Mucosa of stomach (tissue), 1 donor: Measurements from ENCODE around the gene IFIT1B.
"Not testable (repeated sequence)": the region's sequence is repeated elsewhere in the genome, so short reads cannot be mapped to it uniquely, and the experiment has no call there.

Source experiments
- H3K27me3 ChIP-seq: one replicate; pipeline ENCODE4 v1.7.0; 2013; ENCODE audit warnings: mild to moderate bottlenecking, low read length; ENCODE audit not compliant: control insufficient read depth, insufficient read depth
- H3K36me3 ChIP-seq: one replicate; pipeline ENCODE4 v1.7.0; 2013; ENCODE audit warnings: low read length; ENCODE audit not compliant: control insufficient read depth, insufficient read depth
- H3K4me1 ChIP-seq: one replicate; pipeline ENCODE4 v1.7.0; 2013; ENCODE audit warnings: mild to moderate bottlenecking, low read length; ENCODE audit not compliant: control insufficient read depth, insufficient read depth
- H3K4me3 ChIP-seq: one replicate; pipeline ENCODE4 v1.7.0; 2013; ENCODE audit warnings: low read length
- H3K9ac ChIP-seq: one replicate; pipeline ENCODE4 v1.7.0; 2013; ENCODE audit warnings: mild to moderate bottlenecking, low read length, moderate library complexity
- H3K9me3 ChIP-seq: one replicate; pipeline ENCODE4 v1.7.0; 2013; ENCODE audit warnings: mild to moderate bottlenecking, low read length, moderate library complexity; ENCODE audit not compliant: control insufficient read depth
- donor health status: Pancreatic carcinoma.

IFIT1B gene

DNA sequence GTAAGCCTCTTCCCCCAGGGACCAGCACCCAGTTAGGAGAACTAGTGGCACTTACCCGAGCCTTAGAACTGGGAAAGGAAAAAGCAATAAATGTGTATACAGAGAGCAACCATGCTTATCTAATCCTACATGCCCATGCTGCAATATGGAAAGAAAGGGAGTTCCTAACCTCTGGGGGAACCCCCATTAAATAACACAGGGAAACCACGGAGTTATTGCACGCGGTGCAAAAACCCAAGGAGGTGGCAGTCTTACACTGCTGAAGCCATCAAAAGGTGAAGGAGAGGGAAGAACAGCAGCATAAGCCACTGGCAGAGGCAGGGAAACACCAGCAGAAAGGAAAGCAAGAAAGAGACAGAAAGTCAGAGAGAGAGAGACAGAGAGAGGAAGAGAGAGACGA, 32.7 kb downstream of the IFIT1B start:
- H3K4me3 ChIP-seq, H3K9ac ChIP-seq, H3K36me3 ChIP-seq, H3K9me3 ChIP-seq, H3K27me3 ChIP-seq, H3K4me1 ChIP-seq: not testable (repeated sequence)

DNA sequence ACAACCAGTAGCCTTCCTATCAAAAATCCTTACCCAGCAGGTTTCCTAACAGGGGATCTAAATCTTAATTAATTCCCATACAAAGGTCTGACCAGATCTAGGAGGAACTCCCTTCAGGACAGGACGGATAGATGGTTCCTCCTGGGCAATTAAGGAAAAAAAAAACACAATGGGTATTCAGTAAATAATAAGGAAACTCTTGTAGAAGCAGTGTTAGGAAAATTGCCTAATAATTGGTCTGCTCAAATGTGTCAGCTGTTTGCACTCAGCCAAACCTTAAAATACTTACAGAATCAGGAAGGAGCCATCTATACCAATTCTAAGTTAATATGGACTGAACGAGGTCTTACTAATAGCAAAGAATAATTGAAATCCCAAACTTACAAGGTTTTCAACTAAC, 33.3 kb downstream of the IFIT1B start:
- not testable (repeated sequence) for H3K27me3 ChIP-seq, H3K4me3 ChIP-seq, H3K9ac ChIP-seq, H3K4me1 ChIP-seq, H3K36me3 ChIP-seq, H3K9me3 ChIP-seq

GRCh38 chr10:89412276-89412675, 34.4 kb downstream of the IFIT1B start:
- not testable (repeated sequence) for H3K4me1 ChIP-seq, H3K4me3 ChIP-seq, H3K9ac ChIP-seq, H3K27me3 ChIP-seq, H3K9me3 ChIP-seq, H3K36me3 ChIP-seq

- H3K9me3 ChIP-seq = no peaks in the 10 kb centered on the region
- peak overlapping the region; percentile 76 for H3K4me3 ChIP-seq
- peaks cover 4% of the 10 kb centered on the region for H3K4me1 ChIP-seq
- H3K27me3 ChIP-seq = no peaks in the 10 kb centered on the region
- H3K9ac ChIP-seq = peak overlapping the region; percentile 83
- no peaks in the 10 kb centered on the region for H3K36me3 ChIP-seq
Observed at GRCh38 chr10:89413398-89413912, 35.6 kb downstream of the IFIT1B start.

- peaks cover 4% of the 10 kb centered on the region for H3K4me1 ChIP-seq
Observed at GRCh38 chr10:89414146-89414878, 36.5 kb downstream of the IFIT1B start, which contains the start of gene IFIT5. TSS of gene IFIT5 (plus strand) at chr10:89414568. CDS start at chr10:89414799, 231 bp downstream.

GRCh38 chr10:89414879-89415821, 37.3 kb downstream of the IFIT1B start:
- Histone ChIP-seq H3K4me1 (peaks cover 4% of the 10 kb centered on the region), H3K4me3 (peak overlapping the region; percentile 76), H3K9me3 (no peaks in the 10 kb centered on the region), H3K27me3 (no peaks in the 10 kb centered on the region), H3K36me3 (no peaks in the 10 kb centered on the region), H3K9ac (peak overlapping the region; percentile 83)

More at GRCh38 chr10:89414146-89414878, 36.5 kb downstream of the IFIT1B start, which contains the start of gene IFIT5:
- Histone ChIP-seq H3K36me3 (no peaks in the 10 kb centered on the region), H3K4me3 (peak within 1 kb of the TSS; percentile 76), H3K27me3 (no peaks in the 10 kb centered on the region), H3K9me3 (no peaks in the 10 kb centered on the region), H3K9ac (peak within 1 kb of the TSS; percentile 83)

DNA sequence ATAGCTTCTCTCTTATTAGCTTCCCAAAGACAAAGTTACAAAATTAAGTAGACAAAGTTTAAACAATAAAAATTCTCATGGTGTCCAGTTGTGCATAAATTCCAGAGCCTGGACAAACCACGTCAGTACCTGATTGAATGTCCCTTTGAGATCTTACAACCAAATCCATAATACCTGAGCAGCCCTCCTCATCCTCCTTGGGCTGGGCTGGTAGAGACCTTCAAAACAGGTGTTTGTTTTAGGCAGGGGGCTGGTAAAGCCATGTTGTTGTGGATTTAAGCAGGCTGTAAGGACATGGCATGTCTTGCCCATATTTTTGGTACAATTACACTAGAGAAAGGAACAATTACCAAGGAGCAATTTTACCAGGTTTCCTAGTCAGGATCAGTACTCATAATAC, 38.6 kb downstream of the IFIT1B start:
- Histone ChIP-seq H3K27me3 (no peaks in the 10 kb centered on the region), H3K36me3 (no peaks in the 10 kb centered on the region), H3K9me3 (no peaks in the 10 kb centered on the region), H3K9ac (no peak overlapping the region), H3K4me3 (no peak overlapping the region), H3K4me1 (peaks cover 4% of the 10 kb centered on the region)

DNA sequence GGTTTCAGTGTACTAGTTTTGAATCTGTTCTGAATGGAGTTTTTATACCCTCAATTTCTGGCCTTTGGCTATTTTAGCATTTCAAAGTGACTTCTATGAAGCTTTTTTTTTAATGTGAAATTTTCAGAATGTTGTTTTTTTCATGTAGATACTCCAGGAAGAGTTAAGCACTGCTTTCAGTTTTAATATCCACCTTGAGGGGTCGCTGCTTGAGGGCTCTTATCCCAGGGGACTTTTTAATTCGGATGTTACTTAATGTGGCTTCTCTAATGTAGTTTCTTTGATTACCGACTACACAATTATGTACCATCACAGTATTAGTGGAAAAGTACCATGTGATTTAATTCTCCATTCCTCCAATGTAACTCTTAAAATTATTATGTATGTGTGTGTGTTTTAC, 41.7 kb downstream of the IFIT1B start:
- no peaks in the 10 kb centered on the region for H3K4me1 ChIP-seq
- H3K27me3 ChIP-seq = no peaks in the 10 kb centered on the region
- no peaks in the 10 kb centered on the region for H3K36me3 ChIP-seq
- no peak overlapping the region for H3K4me3 ChIP-seq
- no peaks in the 10 kb centered on the region for H3K9me3 ChIP-seq
- H3K9ac ChIP-seq = no peak overlapping the region

DNA sequence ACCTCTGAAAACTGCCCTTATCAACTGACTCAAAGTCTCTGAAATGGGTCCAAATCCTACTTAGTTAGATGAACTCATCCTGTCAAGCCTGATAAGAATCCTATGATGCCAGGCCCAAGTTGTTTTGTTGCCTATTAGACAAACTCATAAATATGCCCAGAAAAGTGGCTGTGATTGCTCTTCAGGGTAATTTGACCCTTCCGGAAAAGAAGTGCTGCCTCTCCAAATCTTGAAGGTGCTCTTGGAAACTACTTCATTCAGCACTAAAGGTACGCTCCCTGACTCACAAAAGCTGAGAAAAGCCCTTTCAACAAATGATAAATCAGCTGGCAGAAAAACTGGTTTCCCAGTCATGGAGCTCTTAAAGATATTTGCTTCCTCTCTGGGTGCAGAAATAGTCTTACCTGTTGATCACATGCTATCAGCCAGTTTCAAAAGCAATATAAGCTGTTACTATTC, 43.2 kb downstream of the IFIT1B start:
- no peak overlapping the region for H3K9ac ChIP-seq
- no peaks in the 10 kb centered on the region for H3K4me1 ChIP-seq
- H3K9me3 ChIP-seq = no peaks in the 10 kb centered on the region
- no peak overlapping the region for H3K4me3 ChIP-seq
- H3K27me3 ChIP-seq = no peaks in the 10 kb centered on the region
- no peaks in the 10 kb centered on the region for H3K36me3 ChIP-seq

DNA sequence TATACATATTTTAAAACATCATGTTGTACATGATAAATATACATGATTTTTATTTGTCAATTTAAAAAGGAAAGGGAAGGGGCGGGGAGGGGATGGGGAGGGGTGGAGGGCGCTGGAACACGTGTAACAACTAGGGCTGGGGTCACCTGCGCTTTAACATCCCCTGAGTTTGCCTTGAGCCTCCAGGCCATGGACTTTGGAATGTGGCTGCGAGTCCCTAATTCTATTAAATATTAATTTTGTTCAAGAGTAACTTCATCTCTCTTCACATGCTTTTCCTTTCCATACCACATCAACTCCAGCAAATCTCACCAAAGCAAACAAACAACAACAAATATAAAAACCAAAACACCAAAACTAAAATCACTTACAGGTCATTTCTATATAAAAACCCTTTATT, 47.1 kb downstream of the IFIT1B start:
- Histone ChIP-seq H3K9ac (no peak overlapping the region), H3K27me3 (no peaks in the 10 kb centered on the region), H3K4me1 (no peaks in the 10 kb centered on the region), H3K4me3 (no peak overlapping the region), H3K36me3 (no peaks in the 10 kb centered on the region), H3K9me3 (no peaks in the 10 kb centered on the region)

DNA sequence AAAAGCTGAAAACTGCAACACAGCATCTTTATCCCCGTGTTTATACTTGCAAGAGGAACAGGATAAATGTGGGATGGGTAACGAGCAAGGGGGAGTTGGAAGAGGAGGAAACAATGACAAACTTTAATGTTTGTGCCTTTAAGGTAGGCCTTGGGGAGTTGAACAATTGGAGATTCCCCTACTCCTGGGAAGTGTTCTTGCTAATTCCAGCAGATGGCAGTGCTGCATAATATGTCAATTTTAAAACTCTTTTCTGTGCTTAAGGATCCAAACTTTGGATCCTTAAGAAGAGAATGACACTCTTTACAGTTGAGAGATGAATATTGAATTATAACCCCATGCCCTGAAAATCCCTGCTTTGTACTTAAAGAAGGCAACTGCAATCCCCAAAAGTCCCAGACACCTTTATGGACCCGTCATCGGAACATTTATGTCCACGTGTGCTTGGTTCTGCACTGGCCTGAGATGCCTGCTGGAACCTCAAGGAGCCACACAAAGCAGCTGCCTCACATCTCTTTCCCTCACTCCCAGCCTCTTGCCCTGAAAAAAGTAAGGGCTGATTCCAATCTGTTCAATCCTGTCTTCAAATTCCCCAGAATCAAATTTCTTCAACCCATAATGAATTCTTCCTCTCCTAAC, 48.5 kb downstream of the IFIT1B start:
- Histone ChIP-seq H3K36me3 (no peaks in the 10 kb centered on the region), H3K27me3 (no peaks in the 10 kb centered on the region), H3K9me3 (no peaks in the 10 kb centered on the region), H3K9ac (no peak overlapping the region), H3K4me1 (no peaks in the 10 kb centered on the region), H3K4me3 (no peak overlapping the region)
